Vagina (tissue), 2 donors: ENCODE measurements around the gene FBXO2. TPM values are rescaled to one million over a fixed set of nuclear protein-coding genes. Genes with fewer than 3 reads are reported as not detected.

Experiments
- DNase-seq, 2 donors: peaks; one replicate each; pipeline ENCODE4 v3.0.0-alpha.2; 2017; ENCODE audit errors: extremely low spot score in 2 of 2
- H3K27ac ChIP-seq: fragments of 200-600 bp; sonication (generic); one replicate; pipeline ENCODE4 v1.5.1; 2019
- H3K27me3 ChIP-seq: fragments of 200-600 bp; sonication (generic); one replicate; pipeline ENCODE4 v1.5.1; 2019
- H3K36me3 ChIP-seq, 2 donors: fragments of 200-600 bp; sonication (generic); one replicate each; pipeline ENCODE4 v1.5.1; 2017 to 2019
- H3K4me1 ChIP-seq: fragments of 200-600 bp; sonication (generic); one replicate; pipeline ENCODE4 v1.5.1; 2019
- H3K4me3 ChIP-seq, 2 donors: fragments of 200-600 bp; sonication (generic); 1 replicate in 1 of 2; 2 replicates in 1 of 2; pipeline ENCODE4 v1.5.1; 2016 to 2019
- H3K9me3 ChIP-seq: fragments of 200-600 bp; sonication (generic); one replicate; pipeline ENCODE4 v1.5.1; 2019
- CTCF ChIP-seq, 3 experiments: fragments of 450-650 bp in 2 of 3; fragments of 200-600 bp in 1 of 3; sonication (generic) in 1 of 3; IDR thresholded peaks; one replicate each; pipeline ENCODE4 v1.5.1; 2017 to 2019; ENCODE audit warnings: antibody characterized with exemption in 3 of 3, mild to moderate bottlenecking in 2 of 3, moderate library complexity in 2 of 3
- POLR2A ChIP-seq, 2 donors: fragments of 450-650 bp; IDR thresholded peaks; one replicate each; pipeline ENCODE4 v1.6.1; 2017; ENCODE audit warnings: antibody characterized with exemption in 2 of 2, mild to moderate bottlenecking in 2 of 2, moderate library complexity in 2 of 2
- POLR2AphosphoS5 ChIP-seq, 2 donors: sonication (generic); formaldehyde crosslinking; IDR thresholded peaks; one replicate each; pipeline ENCODE4 v1.9.0; 2017; ENCODE audit warnings: antibody characterized with exemption in 2 of 2, mild to moderate bottlenecking in 2 of 2, low read depth in 1 of 2; ENCODE audit not compliant: insufficient read depth in 1 of 2
- intact Hi-C: fragments of 100-400 bp; cut with DNase I; formaldehyde crosslinking; loops from one replicate; pipeline ENCODE4 v1.15.1; 2023
- total RNA-seq: library from RNA; depleted of rRNA; stranded (reverse); fragments of >200 nt; gene quantifications from one replicate; pipeline ENCODE4 v1.2.3, GENCODE V29; 2016

The FBXO2 gene
- total RNA-seq, 1 donor from 2014 or later = 27.3 TPM

DNA sequence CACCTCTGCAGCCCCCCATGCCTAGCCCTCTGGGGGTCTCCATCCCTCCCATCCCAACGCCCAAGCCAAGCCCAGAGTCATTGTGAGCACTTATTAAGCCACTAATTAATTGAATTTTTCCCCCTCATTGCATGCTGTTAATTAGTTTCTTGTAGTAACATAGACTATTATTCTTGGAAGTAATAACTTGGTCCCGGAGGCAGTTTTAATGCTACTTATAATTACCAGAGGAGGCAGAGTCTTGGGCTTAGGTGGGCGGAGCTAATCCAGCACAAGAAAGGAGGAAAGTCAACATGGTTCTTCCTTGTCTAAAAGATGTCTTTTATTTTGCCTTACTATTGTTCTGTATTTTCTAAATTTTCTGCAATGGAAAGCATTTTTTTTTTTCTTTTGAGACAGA, 27.7 kb downstream of the FBXO2 start:
- intact Hi-C loops = no loop called here
- Histone ChIP-seq H3K27me3 (no peaks in the 10 kb centered on the region), H3K4me3 (no peak overlapping the region), H3K27ac (no peak overlapping the region), H3K4me1 (no peaks in the 10 kb centered on the region), H3K9me3 (no peaks in the 10 kb centered on the region), H3K36me3 (no peaks in the 10 kb centered on the region)
- DNase-seq = no peak
- TF ChIP-seq CTCF (IDR thresholded peaks at IDR 0.05) (no peak), POLR2A (IDR thresholded peaks at IDR 0.05) (no peak), POLR2AphosphoS5 (IDR thresholded peaks at IDR 0.05; ENCODE audit: insufficient read depth in 1 of 2, low read depth in 1 of 2) (no peak)

DNA sequence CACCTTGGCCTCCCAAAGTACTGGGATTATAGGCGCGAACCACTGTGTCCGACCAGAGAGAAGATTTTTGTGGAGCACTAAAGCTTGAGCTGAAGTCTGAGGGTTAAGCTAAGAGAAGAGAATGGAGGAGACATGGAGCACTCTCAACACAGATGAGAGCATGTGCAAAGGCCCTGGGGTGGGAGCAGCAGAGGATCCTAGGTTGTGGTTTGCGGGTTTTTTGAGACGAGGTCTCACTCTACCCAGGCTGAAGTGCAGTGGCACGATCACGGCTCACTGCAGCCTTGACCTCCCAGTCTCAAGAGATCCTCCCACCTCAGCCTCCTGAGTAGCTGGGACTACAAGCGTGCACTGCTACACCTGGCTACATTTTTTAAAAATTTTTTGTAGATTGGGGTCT, 30.5 kb downstream of the FBXO2 start:
- H3K4me1 ChIP-seq = no peaks in the 10 kb centered on the region
- H3K27me3 ChIP-seq = no peaks in the 10 kb centered on the region
- no peaks in the 10 kb centered on the region for H3K36me3 ChIP-seq
- DNase-seq = no peak
- H3K4me3 ChIP-seq = no peak overlapping the region
- H3K27ac ChIP-seq = no peak overlapping the region
- intact Hi-C loops = no loop called here
- H3K9me3 ChIP-seq = no peaks in the 10 kb centered on the region
- TF ChIP-seq CTCF (IDR thresholded peaks at IDR 0.05) (no peak), POLR2A (IDR thresholded peaks at IDR 0.05) (no peak), POLR2AphosphoS5 (IDR thresholded peaks at IDR 0.05; ENCODE audit: insufficient read depth in 1 of 2, low read depth in 1 of 2) (no peak)

GRCh38 chr1:11622398-11622797, 31.8 kb downstream of the FBXO2 start:
- intact Hi-C loops = no loop called here
- DNase-seq = no peak

GRCh38 chr1:11620924-11621323, 33.3 kb downstream of the FBXO2 start:
- no peaks in the 10 kb centered on the region for H3K9me3 ChIP-seq
- no peak for DNase-seq
- TF ChIP-seq POLR2AphosphoS5 (IDR thresholded peaks at IDR 0.05; ENCODE audit: insufficient read depth in 1 of 2, low read depth in 1 of 2) (no peak), CTCF (IDR thresholded peaks at IDR 0.05) (no peak), POLR2A (IDR thresholded peaks at IDR 0.05) (no peak)
- no peaks in the 10 kb centered on the region for H3K27me3 ChIP-seq
- H3K4me1 ChIP-seq = no peaks in the 10 kb centered on the region
- intact Hi-C loops = no loop called here
- H3K4me3 ChIP-seq = no peak overlapping the region
- no peak overlapping the region for H3K27ac ChIP-seq
- no peaks in the 10 kb centered on the region for H3K36me3 ChIP-seq

More at GRCh38 chr1:11622398-11622797, 31.8 kb downstream of the FBXO2 start:
- Histone ChIP-seq H3K4me1 (no peaks in the 10 kb centered on the region), H3K27me3 (no peaks in the 10 kb centered on the region), H3K36me3 (no peaks in the 10 kb centered on the region), H3K27ac (no peak overlapping the region), H3K9me3 (no peaks in the 10 kb centered on the region), H3K4me3 (no peak overlapping the region)
- TF ChIP-seq POLR2A (IDR thresholded peaks at IDR 0.05) = no peak
- TF ChIP-seq CTCF (IDR thresholded peaks at IDR 0.05) = no peak
- no peak for TF ChIP-seq POLR2AphosphoS5 (IDR thresholded peaks at IDR 0.05; ENCODE audit: insufficient read depth in 1 of 2, low read depth in 1 of 2)

DNA sequence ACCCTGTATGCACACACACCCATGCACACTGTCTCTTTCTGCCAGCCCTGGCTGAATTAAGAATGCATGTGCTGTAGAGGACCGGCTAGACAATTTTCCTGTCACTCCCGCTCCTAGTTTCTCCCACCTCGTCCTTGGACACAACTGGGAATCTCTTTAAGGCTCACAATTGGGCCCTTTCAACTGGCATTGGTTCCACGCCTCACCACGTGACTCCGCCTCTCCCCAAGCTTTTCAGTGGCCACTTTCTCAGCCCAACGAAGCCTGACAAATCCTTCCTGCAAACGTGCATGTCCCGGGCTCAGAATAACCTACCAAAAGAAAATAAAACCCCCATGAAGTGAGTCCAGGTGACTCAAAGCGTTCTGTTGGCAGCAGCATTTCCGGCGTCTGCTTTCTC, 33.8 kb downstream of the FBXO2 start:
- Histone ChIP-seq H3K36me3 (no peaks in the 10 kb centered on the region), H3K4me1 (no peaks in the 10 kb centered on the region), H3K4me3 (no peak overlapping the region), H3K27ac (no peak overlapping the region), H3K27me3 (no peaks in the 10 kb centered on the region), H3K9me3 (no peaks in the 10 kb centered on the region)
- intact Hi-C loops = no loop called here
- TF ChIP-seq POLR2A (IDR thresholded peaks at IDR 0.05) (no peak), POLR2AphosphoS5 (IDR thresholded peaks at IDR 0.05; ENCODE audit: insufficient read depth in 1 of 2, low read depth in 1 of 2) (no peak)
- DNase-seq = no peak
